ENCODE measurements around the gene BEST3. TPM values are rescaled to one million over a fixed set of nuclear protein-coding genes. Genes with fewer than 3 reads are reported as not detected.
A peak's percentile ranks its signal among the peaks of the same experiment; 100 is the strongest.

The BEST3 gene
- polyA plus RNA-seq, 1 donor from 2014 or later, result 0.88 TPM

DNA sequence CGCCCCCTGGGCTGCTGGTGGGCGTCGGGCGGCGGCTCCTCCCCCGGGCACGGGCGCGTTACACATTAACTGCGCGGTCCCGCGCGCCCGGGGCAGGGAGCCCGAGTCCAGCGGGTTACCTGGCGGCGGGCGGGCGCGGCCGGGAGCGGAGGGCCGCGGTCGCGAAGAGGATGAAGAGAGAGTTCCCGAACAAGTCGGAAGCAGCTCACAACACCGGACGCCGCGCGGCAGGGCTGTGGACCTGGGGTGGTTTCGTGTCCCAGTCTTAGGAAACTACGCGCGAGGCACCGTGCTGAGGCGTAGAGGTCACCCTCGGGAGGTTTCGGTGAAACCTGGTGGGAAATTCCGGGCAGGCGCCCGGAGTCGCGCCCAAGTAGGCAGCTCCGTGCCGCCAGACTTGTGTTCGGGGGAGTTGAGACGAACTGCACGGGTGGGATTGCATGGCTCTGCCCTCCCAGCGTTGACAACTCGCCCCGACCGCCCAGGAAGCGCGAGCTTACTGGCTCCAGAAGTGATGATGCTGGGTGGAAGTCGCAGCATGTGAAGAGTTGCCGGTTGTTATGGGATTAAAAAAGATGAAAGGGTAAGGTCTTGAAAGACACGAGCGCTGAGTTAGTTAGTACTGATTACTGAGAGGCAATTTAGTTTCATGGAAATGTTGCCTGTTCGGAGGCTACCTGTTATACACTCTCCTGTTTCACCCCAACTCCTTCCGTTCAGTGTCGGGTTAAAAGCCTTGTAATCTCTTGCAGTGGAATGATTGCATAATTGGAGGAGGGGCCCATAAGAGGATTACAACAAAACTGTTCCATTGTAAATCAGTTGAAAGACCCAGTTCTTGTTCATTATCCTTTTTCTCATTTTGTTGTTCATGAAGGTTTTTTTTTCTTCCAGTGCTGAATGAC lies 40.4 kb upstream of the BEST3 start:
- H3K9me2 ChIP-seq (ENCODE audit: insufficient read depth, low read length), result no peaks in the 10 kb centered on the region
- H4K20me1 ChIP-seq (ENCODE audit: insufficient read depth), result no peaks in the 10 kb centered on the region
- no peaks in the 10 kb centered on the region for H3K27me3 ChIP-seq (ENCODE audit: insufficient read depth, low read depth, low read length)
- no peaks in the 10 kb centered on the region for H3K9me3 ChIP-seq (ENCODE audit: low read length)
- no peak for TF ChIP-seq RAD21 (conservative IDR thresholded peaks at IDR 0.05)
- TF ChIP-seq SMC3 (conservative IDR thresholded peaks at IDR 0.05; ENCODE audit: poor library complexity), result no peak
- TF ChIP-seq EZH2 (IDR thresholded peaks at IDR 0.05; ENCODE audit: borderline replicate concordance, insufficient read depth, low read length, poor library complexity, severe bottlenecking), result no peak
- TF ChIP-seq TAF1 (IDR thresholded peaks at IDR 0.05; ENCODE audit: low read depth), result peak; percentile 45
- H3K4me3 ChIP-seq (ENCODE audit: low read length), result peak overlapping the region; percentile 87
- H3K4me2 ChIP-seq (ENCODE audit: low read length), result peak overlapping the region; percentile 83
- H3K36me3 ChIP-seq (ENCODE audit: insufficient read depth, low read length), result no peaks in the 10 kb centered on the region
- H3F3A ChIP-seq (ENCODE audit: insufficient read depth, low read length, poor library complexity, severe bottlenecking), result peaks cover 5% of the 10 kb centered on the region
- H2AFZ ChIP-seq (ENCODE audit: low read depth, low read length), result no peak overlapping the region
- H3K79me2 ChIP-seq (replicated peaks; ENCODE audit: insufficient read depth, low read length), result peaks cover 9% of the 10 kb centered on the region
- no peak overlapping the region for H3K27ac ChIP-seq (ENCODE audit: low read length)
- H3K9ac ChIP-seq (ENCODE audit: low read length), result peak overlapping the region; percentile 64

DNA sequence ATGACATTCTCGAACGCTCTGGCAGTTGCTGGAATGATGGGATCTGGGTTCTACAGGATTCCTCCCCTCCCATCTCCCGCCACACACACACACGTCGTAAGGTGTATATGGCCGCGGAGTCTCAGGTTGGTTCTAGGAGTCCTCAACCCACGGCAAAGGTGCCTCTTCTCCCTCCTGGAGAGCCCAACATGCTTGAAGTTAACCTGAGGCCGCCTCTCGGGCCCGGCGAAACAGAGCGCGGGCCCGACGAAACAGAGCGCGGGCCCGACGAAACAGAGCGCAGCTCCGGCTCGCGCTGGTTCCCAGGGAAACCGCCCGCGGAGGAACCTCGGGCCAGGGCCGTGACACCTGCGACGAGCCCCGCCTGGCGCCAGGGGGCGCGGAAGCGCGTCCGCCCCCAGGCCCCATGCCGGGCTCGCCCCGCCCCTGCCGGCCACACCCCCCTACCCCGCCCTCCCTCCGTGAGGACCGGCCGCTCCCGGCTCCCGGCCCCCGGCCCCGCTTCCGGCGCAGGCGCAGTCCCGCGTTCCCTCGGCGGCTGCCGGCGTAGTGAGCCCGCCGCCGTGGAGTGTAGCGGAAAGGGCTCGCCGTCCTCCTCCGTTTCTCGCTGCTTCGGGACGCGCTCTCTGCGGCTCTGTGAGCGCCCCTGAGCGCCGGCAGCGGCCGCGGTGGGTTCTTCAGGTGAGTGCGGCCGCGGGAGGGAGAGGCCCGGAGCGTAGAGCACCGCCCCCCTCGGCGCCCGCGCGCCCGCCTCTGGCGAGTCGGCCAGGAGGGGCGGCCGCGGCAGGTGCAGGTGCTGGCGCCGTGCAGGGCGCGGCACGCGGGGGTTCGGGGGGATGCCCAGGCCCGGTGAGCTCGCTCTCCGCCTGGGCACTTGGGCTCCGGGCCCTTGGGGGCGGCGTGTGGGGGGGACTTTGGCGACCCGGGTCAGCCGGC lies 39.5 kb upstream of the BEST3 start, which contains the start of gene RAB3IP:
Gene RAB3IP, plus strand, starts transcription at position 510 of the 936 bp plus-strand sequence. CDS start 16,549 bp downstream, outside the sequence.
- Histone ChIP-seq H3K27me3 (ENCODE audit: insufficient read depth, low read depth, low read length) (no peaks in the 10 kb centered on the region), H3F3A (ENCODE audit: insufficient read depth, low read length, poor library complexity, severe bottlenecking) (peaks cover 5% of the 10 kb centered on the region), H3K27ac (ENCODE audit: low read length) (peak within 1 kb of the TSS; percentile 63), H3K36me3 (ENCODE audit: insufficient read depth, low read length) (no peaks in the 10 kb centered on the region), H4K20me1 (ENCODE audit: insufficient read depth) (no peaks in the 10 kb centered on the region), H3K9ac (ENCODE audit: low read length) (peak within 1 kb of the TSS; percentile 66), H2AFZ (ENCODE audit: low read depth, low read length) (no peak within 1 kb of the TSS), H3K9me2 (ENCODE audit: insufficient read depth, low read length) (no peaks in the 10 kb centered on the region), H3K9me3 (ENCODE audit: low read length) (no peaks in the 10 kb centered on the region), H3K4me3 (ENCODE audit: low read length) (peak within 1 kb of the TSS; percentile 87), H3K79me2 (replicated peaks; ENCODE audit: insufficient read depth, low read length) (peaks cover 9% of the 10 kb centered on the region), H3K4me2 (ENCODE audit: low read length) (peak within 1 kb of the TSS; percentile 83)
- TF ChIP-seq EZH2 (IDR thresholded peaks at IDR 0.05; ENCODE audit: borderline replicate concordance, insufficient read depth, low read length, poor library complexity, severe bottlenecking), result no peak
- TF ChIP-seq POLR2AphosphoS5 (IDR thresholded peaks at IDR 0.05), result peak; percentile 76
- no peak for TF ChIP-seq MXI1 (conservative IDR thresholded peaks at IDR 0.05; ENCODE audit: poor library complexity, severe bottlenecking)
- no peak for TF ChIP-seq TAF1 (IDR thresholded peaks at IDR 0.05; ENCODE audit: low read depth)
- TF ChIP-seq, protein P1, sequence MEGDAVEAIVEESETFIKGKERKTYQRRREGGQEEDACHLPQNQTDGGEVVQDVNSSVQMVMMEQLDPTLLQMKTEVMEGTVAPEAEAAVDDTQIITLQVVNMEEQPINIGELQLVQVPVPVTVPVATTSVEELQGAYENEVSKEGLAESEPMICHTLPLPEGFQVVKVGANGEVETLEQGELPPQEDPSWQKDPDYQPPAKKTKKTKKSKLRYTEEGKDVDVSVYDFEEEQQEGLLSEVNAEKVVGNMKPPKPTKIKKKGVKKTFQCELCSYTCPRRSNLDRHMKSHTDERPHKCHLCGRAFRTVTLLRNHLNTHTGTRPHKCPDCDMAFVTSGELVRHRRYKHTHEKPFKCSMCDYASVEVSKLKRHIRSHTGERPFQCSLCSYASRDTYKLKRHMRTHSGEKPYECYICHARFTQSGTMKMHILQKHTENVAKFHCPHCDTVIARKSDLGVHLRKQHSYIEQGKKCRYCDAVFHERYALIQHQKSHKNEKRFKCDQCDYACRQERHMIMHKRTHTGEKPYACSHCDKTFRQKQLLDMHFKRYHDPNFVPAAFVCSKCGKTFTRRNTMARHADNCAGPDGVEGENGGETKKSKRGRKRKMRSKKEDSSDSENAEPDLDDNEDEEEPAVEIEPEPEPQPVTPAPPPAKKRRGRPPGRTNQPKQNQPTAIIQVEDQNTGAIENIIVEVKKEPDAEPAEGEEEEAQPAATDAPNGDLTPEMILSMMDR (IDR thresholded peaks at IDR 0.05; ENCODE audit: poor library complexity, severe bottlenecking), result peak; percentile 70
- peak; percentile 17 for TF ChIP-seq REST (IDR thresholded peaks at IDR 0.05; ENCODE audit: borderline replicate concordance)
- no peak for TF ChIP-seq EP300 (conservative IDR thresholded peaks at IDR 0.05; ENCODE audit: poor library complexity, severe bottlenecking)
- TF ChIP-seq RAD21 (conservative IDR thresholded peaks at IDR 0.05), result peak; percentile 17
- peak; percentile 44 for TF ChIP-seq SMC3 (conservative IDR thresholded peaks at IDR 0.05; ENCODE audit: poor library complexity)

Data from neural cell (in vitro differentiated cells).